ENCODE results near the gene NUBPL.

GRCh38 chr14:31560759-31561154, 447 bp upstream of the NUBPL start:
- no peak for TF ChIP-seq POLR2AphosphoS5 (IDR thresholded peaks at IDR 0.05)
- no peak for TF ChIP-seq CTCF (IDR thresholded peaks at IDR 0.05)
- TF ChIP-seq POLR2A (IDR thresholded peaks at IDR 0.05) = no peak

All from sigmoid colon (tissue), 4 donors.